ENCODE measurements around the gene GRID2. TPM values are rescaled to one million over a fixed set of nuclear protein-coding genes. Genes with fewer than 3 reads are reported as not detected.

The GRID2 gene
- total RNA-seq, 2 donors from 2014 or later = not detected

- H3K9ac ChIP-seq (ENCODE audit: low read depth in 2 of 2, low read length in 2 of 2) = no peak overlapping the region
- H3K4me1 ChIP-seq = no peaks in the 10 kb centered on the region
- no peak for TF ChIP-seq CTCF (IDR thresholded peaks at IDR 0.05)
- H3K4me3 ChIP-seq = no peak overlapping the region
- no peaks in the 10 kb centered on the region for H3K36me3 ChIP-seq
- H3K9me3 ChIP-seq = no peaks in the 10 kb centered on the region
- H3K27ac ChIP-seq = no peak overlapping the region
- intact Hi-C loops (cut with DNase I) = no loop called here
- no peak for DNase-seq
- H3K27me3 ChIP-seq = no peaks in the 10 kb centered on the region
These were observed 665.2 kb downstream of the GRID2 start for GRCh38 chr4:92968996-92969395.

GRCh38 chr4:92969650-92970379, 666.0 kb downstream of the GRID2 start:
- H3K36me3 ChIP-seq = no peaks in the 10 kb centered on the region
- no peak for DNase-seq
- no peak overlapping the region for H3K27ac ChIP-seq
- no peak overlapping the region for H3K4me3 ChIP-seq
- H3K4me1 ChIP-seq = no peaks in the 10 kb centered on the region
- intact Hi-C loops (cut with DNase I) = no loop called here
- no peak for TF ChIP-seq CTCF (IDR thresholded peaks at IDR 0.05)
- H3K27me3 ChIP-seq = no peaks in the 10 kb centered on the region
- no peaks in the 10 kb centered on the region for H3K9me3 ChIP-seq
- H3K9ac ChIP-seq (ENCODE audit: low read depth in 2 of 2, low read length in 2 of 2) = no peak overlapping the region

- Histone ChIP-seq H3K4me1 (no peaks in the 10 kb centered on the region), H3K27ac (no peak overlapping the region), H3K36me3 (no peaks in the 10 kb centered on the region), H3K4me3 (no peak overlapping the region), H3K9me3 (no peaks in the 10 kb centered on the region), H3K9ac (ENCODE audit: low read depth in 2 of 2, low read length in 2 of 2) (no peak overlapping the region), H3K27me3 (no peaks in the 10 kb centered on the region)
- no peak for TF ChIP-seq CTCF (IDR thresholded peaks at IDR 0.05)
- intact Hi-C loops (cut with DNase I) = no loop called here
- DNase-seq = no peak
These were observed 667.2 kb downstream of the GRID2 start for GRCh38 chr4:92970996-92971395.

GRCh38 chr4:92988301-92988700, 684.5 kb downstream of the GRID2 start:
- no peaks in the 10 kb centered on the region for H3K27me3 ChIP-seq
- intact Hi-C loops (cut with DNase I) = no loop called here
- no peak overlapping the region for H3K9ac ChIP-seq (ENCODE audit: low read depth in 2 of 2, low read length in 2 of 2)
- no peaks in the 10 kb centered on the region for H3K9me3 ChIP-seq
- no peaks in the 10 kb centered on the region for H3K36me3 ChIP-seq
- no peaks in the 10 kb centered on the region for H3K4me1 ChIP-seq
- DNase-seq = no peak
- H3K27ac ChIP-seq = no peak overlapping the region
- no peak overlapping the region for H3K4me3 ChIP-seq
- TF ChIP-seq CTCF (IDR thresholded peaks at IDR 0.05) = no peak

- H3K27me3 ChIP-seq = no peaks in the 10 kb centered on the region
- H3K9ac ChIP-seq (ENCODE audit: low read depth in 2 of 2, low read length in 2 of 2) = no peak overlapping the region
- no peak overlapping the region for H3K27ac ChIP-seq
- H3K4me1 ChIP-seq = no peaks in the 10 kb centered on the region
- DNase-seq = no peak
- H3K36me3 ChIP-seq = no peaks in the 10 kb centered on the region
- H3K4me3 ChIP-seq = no peak overlapping the region
- intact Hi-C loops (cut with DNase I) = no loop called here
- no peaks in the 10 kb centered on the region for H3K9me3 ChIP-seq
- no peak for TF ChIP-seq CTCF (IDR thresholded peaks at IDR 0.05)
These were observed 689.0 kb downstream of the GRID2 start for GRCh38 chr4:92992758-92993157.
